GM18508 (cell line): ENCODE data around the gene PRRC2B.
"Not testable (repeated sequence)": the region's sequence is repeated elsewhere in the genome, so short reads cannot be mapped to it uniquely, and the experiment has no call there.

Experiments used
- ATAC-seq: cut with Tn5 transposase; IDR thresholded peaks from one replicate; pipeline ENCODE4 v1.9.1; 2021; ENCODE audit warnings: moderate number of reproducible peaks; ENCODE audit not compliant: insufficient read depth, unreplicated experiment

The PRRC2B gene

GRCh38 chr9:131432597-131433301, 38.9 kb downstream of the PRRC2B start:
- no peak for ATAC-seq

DNA sequence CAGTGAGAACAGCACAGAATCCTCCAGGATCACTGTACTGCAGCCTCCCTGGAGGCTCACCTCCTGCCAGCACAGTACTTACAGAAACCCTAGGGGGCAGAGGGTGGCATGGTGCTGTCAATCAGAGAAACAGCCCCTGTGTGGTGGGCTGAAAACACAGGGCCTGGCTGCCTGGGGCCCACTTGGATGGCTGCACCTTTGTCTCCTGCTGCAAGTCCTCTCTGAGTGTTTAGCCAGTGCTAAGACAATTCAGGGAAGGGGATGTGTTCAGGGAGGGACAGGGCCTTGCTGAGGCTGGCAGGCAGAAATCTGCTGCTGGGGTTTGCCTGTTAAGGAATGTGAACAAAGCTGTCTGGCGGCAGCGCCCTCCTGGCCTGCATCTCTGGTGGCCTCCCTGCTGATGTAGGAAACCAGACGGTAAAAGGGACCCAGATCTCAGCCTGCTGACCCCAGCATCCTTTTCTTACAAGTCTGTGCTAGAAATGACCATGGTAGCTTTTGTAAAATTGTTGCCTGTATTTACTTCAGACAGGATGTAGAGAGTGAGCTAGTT, 39.5 kb downstream of the PRRC2B start:
- ATAC-seq: no peak

DNA sequence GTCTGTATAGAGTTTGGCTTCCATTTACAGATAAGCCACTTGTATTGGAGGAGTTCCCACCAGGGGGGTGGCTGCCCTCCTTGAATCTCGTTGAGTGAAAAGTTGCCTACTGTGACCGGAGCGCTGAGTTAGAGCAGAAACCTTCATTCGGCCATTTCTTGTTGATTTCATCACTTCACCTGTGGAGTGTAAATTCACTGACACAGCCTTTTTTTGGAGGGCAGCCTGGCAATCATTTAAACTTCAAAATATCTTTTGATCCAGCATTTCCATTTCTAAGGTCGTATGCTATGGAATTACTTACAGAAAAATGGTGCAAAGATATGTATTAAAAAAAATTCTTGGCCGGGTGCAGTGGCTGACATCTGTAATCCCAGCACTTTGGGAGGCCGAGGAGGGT, 40.8 kb downstream of the PRRC2B start:
- ATAC-seq: no peak

GRCh38 chr9:131436376-131436775, 42.5 kb downstream of the PRRC2B start:
- ATAC-seq: no peak

DNA sequence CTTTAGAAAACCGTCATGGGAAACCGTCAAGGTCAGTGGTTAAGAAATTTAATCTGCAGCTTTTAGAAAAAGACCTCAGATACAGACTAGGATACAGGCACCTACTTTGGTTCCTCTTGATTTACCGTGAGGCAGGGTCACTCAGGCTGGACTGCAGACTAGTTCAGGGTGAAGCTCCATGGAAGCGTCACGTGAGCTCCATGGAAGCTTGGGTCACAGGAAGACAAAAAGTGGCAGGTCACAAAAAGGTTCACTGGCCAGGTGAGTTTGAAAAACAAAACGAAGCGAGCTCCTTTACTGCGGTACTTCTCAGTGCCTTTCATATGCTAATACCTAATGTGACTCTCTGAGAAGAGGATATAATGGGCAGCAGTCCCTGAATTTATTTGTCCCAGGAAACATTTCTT, 43.0 kb downstream of the PRRC2B start:
- no peak for ATAC-seq

GRCh38 chr9:131438190-131438589, 44.3 kb downstream of the PRRC2B start:
- ATAC-seq: no peak

- no peak for ATAC-seq
Observed at GRCh38 chr9:131439224-131439623, 45.3 kb downstream of the PRRC2B start.

GRCh38 chr9:131441441-131441840, 47.6 kb downstream of the PRRC2B start:
- no peak for ATAC-seq

DNA sequence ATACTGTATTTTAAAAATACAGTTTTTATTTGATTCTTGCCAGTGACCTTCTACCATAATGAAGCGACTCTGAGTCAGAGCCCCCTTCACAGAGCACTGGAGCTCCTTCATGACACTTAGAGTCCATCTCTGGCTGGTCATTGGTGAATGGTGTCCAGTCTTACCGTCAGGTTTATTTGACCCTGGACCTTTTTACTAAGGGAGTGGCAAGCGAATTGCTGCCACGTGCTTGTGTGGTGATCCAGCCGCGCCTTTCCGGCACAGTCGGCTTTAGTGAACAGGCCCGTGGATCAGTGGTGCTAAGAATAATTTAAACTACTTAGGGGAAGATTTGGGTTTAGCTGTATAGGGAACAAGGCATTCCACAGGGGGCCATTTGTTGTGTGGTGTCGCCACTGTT, 48.5 kb downstream of the PRRC2B start:
- ATAC-seq: no peak

- no peak for ATAC-seq
Observed at GRCh38 chr9:131443648-131444047, 49.8 kb downstream of the PRRC2B start.

GRCh38 chr9:131446276-131446675, 52.4 kb downstream of the PRRC2B start:
- no peak for ATAC-seq

DNA sequence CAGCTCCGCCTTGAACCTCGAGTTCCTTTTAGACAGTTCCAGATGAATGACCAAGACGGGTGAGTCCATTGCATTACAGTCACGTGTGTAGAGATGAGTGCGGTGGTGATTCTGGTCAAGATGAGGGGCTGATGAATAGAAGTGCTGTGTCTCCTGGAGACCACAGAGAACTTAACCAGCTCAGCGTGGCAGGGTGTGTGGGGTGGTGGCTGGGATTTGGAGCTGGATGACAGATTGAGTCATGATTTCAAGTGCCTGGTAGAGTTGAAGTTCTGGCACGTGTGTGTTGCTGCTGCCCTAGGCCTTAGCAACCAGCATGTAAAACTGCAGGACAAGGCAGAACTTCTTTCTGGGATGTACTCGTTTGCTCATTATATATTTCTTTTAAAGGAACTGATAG, 53.3 kb downstream of the PRRC2B start:
- no peak for ATAC-seq

DNA sequence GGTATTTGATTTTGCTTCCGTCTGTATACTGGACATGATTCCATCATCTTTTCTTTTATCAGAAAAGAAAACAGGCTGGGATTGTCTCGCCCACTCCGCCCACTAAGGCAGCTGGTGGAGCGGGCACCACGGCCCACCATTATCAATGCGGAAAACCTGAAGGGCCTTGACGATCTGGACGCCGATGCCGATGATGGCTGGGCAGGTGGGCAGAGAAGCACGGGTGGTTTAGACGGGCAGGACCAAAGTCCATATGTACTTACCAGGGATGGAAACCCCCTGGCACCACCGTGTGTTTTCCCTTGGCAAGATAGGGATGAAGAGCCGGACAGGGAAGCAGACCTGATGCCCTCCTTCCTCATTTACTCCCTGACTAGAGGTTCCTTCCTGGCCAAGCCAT, 53.7 kb downstream of the PRRC2B start:
- no peak for ATAC-seq

DNA sequence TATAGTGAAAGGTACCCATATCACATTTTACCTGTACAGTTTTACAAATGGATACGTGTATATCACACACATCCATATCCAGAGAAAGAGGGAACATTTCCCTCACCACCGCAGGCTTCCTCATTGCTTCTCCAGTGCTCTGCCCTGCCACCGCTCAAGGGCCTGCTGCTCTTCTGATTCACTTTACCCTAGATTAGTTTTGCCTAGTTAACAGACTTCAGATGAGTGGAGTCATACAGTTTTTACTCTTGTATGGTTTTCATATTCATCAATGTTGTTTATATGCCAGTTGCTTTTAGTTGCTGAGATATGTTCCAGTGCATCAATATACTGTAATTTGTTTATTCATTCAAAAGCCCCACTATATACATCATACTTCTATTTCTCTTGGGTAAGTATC, 54.9 kb downstream of the PRRC2B start:
- ATAC-seq: no peak

- ATAC-seq: no peak
Observed at GRCh38 chr9:131449276-131449675, 55.4 kb downstream of the PRRC2B start.

- ATAC-seq: no peak
Observed at GRCh38 chr9:131454028-131454427, 60.1 kb downstream of the PRRC2B start.

DNA sequence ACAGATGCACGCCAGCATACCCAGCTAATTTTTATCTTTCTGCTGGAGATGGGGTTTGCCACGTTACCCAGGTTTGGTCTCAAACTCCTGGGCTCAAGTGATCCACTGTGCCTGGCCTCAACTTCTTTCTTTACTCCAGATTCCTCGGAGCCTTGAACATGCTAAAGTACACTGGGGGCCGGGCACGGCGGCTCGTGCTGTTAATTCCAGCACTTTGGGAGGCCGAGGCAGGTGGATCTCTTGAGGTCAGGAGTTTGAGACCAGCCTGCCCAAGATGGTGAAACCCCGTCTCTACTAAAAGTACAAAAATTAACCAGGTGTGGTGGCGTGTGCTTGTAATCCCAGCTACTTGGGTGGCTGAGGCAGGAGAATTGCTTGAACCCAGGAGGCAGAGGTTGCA, 61.8 kb downstream of the PRRC2B start:
- not testable (repeated sequence) for ATAC-seq

- no peak for ATAC-seq
Observed at GRCh38 chr9:131457746-131458145, 63.9 kb downstream of the PRRC2B start.

DNA sequence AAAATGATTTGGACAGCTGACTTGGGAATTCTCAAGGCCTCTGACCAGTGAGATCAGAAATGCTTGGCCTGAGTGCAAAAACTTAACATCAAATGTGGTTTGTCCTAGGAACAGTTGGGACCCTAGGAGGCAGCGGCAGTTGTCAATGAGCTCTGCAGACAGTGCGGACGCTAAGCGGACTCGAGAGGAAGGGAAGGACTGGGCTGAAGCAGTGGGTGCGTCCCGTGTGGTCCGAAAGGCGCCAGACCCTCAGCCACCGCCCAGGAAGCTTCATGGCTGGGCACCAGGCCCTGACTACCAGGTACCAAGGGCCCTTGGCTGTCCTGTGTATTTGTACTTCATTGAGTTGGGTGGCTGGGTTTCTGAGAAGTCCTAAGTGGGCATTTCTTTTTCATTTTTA, 65.2 kb downstream of the PRRC2B start:
- ATAC-seq: no peak

- ATAC-seq: no peak
Observed at GRCh38 chr9:131461166-131461565, 67.3 kb downstream of the PRRC2B start.

DNA sequence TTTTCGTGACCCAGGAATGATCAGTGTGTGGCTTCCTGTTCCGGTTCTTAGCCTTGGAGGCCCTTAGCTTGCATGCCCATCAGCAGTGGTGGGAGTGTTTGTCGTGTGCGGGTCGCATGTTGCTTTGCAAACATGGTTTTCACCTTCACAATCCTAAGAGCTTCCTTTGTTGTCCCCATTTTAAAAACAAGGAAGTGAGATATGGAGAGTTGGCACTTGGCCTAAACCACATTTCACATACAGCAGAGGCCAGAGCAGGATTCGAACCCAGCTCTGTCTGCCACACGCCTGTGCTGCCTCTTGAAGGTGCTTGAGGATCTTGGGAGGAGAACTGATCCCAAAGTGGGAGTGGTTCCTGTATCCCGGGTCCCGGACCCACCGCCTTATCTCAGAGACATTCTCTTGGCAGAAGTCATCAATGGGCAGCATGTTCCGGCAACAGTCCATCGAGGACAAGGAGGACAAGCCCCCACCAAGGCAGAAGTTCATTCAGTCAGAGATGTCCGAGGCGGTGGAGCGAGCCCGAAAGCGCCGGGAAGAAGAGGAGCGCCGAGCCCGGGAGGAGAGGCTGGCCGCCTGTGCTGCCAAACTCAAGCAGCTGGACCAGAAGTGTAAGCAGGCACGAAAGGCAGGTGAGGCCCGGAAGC, 70.6 kb downstream of the PRRC2B start:
- no peak for ATAC-seq

DNA sequence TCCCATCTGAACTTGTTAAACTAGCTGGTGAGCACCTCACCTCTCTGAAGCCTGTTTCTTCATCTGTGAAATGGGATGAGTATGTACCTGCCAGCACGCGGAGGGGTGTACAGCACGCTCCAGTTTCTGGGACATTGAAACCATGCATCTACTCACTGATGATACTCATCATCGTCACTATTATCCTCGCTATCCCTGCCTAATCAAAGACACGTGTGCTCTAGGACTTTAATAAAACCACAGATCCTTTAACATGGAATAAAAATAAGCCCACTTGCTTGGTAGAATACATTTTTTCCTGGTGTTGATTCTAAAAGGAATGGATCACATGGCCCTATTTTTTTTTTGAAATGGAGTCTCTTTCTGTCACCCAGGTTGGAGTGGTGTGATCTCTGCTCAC, 71.5 kb downstream of the PRRC2B start:
- no peak for ATAC-seq
